GM19025 (cell line): Measurements from ENCODE around the gene FAM177A1.
"Not testable (repeated sequence)": the region's sequence is repeated elsewhere in the genome, so short reads cannot be mapped to it uniquely, and the experiment has no call there.

ENCODE experiments used
- ATAC-seq: cut with Tn5 transposase; IDR thresholded peaks from one replicate; pipeline ENCODE4 v1.9.1; 2021; ENCODE audit warnings: mild to moderate bottlenecking, low read depth, moderate library complexity; ENCODE audit not compliant: unreplicated experiment

FAM177A1 gene, protein sequence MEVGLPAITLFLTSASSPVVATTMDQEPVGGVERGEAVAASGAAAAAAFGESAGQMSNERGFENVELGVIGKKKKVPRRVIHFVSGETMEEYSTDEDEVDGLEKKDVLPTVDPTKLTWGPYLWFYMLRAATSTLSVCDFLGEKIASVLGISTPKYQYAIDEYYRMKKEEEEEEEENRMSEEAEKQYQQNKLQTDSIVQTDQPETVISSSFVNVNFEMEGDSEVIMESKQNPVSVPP

DNA sequence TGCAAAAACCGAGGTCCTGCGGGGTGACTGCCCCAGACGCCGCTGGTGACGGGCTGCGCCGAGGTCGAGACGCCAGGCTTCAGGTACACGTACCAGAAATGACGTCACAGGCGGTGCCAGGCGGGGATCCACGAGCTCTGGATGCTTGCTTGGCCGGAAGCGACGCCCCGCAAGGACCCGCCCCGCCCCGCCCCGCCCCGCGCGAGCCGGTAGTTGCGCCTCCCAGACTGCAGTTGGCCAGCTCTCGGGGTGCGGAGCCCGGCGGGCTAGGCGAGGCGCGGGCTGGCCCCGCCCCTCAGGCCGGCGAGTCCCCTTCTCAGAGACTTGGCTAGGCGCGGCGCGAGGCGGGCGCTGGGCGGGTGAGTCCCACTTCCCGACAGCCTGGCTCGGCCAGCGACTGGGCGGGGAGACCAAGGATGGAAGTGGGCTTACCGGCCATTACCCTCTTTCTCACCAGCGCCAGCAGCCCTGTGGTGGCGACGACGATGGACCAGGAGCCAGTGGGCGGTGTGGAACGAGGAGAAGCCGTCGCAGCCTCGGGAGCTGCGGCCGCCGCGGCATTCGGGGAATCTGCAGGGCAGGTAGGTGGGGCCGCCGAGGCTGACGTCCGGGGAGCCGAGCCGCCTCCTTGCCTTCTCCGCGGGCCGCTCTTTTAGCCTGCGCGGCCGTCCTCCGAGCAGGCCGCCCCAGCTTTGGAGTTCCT, at the start of gene FAM177A1:
Gene FAM177A1 (plus strand): TSS at position 225 of the 703 bp plus-strand sequence. CDS start 192 bp downstream, at position 417.
- peak; percentile 97 for ATAC-seq

DNA sequence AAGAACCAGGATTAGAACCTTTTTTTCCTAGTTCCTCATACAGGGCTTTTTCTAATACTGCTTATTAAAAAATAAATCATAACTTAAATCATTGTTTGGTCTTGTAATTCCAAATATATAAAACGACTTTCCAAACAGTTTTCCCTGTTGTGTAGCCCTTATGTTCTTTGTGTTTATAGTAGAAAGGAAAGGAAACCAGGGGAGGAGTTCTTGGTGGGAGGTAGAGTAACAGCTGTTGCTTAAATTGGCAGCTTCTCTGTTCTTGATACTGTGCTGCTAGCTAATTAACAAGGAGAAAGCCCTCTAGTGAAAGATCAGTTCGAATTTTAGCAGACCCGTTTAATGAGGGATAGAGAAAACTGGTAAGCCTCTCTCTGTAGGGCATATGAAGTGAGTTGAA, 48.3 kb upstream of the FAM177A1 start:
- ATAC-seq = no peak

DNA sequence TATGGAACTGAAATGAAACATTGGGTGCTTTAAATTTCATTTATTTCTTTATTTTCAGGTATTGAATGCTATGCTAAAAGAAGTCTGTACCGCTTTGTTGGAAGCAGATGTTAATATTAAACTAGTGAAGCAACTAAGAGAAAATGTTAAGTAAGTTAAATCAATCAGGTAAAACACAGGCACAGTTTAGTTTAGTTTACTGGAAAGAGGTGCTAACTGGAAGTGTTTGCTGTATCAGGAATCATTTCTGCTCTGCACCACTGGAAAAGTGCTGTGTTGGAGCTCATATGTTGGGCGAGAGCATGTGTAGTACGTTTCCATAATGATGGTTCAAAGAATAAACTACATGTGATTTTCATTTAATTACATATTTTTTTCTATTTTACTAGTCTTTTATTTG, 46.6 kb upstream of the FAM177A1 start:
- no peak for ATAC-seq

DNA sequence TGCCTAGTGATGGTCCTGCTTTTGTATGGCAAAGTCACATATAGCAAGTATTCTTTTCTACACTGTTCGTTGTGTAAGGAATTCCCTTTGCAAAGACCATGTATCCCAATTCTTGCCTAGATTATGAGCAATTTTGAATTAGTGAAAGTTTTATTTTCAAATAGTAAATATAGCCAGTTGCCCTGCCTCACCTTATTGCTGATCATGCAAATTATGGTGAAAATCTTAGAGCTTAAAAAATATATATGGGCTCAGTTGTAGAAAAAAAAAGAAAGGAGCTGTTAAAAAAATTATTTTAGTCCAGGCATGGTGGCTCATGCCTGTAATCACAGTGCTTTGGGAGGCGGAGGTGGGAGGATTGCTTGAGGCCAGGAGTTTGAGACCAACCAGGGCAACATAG, 44.5 kb upstream of the FAM177A1 start:
- ATAC-seq = no peak

DNA sequence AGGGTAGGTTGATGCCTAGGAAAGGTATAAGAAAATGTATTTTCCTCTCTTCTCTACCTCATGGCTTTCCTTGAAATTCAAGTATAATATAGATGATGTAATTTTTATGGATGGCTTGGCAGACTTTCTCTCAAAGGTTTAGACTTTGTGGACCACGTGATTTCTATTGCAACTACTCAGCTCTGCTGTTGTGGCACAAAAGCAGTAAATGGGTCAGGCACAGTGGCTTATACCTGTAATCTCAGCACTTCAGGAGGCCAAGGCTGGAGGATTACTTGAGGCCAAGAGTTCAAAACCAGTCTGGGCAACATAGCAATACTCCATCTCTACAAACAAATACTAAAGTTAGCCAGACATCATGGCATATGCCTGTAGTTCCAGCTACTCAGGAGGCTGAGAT, 41.2 kb upstream of the FAM177A1 start:
- no peak for ATAC-seq

DNA sequence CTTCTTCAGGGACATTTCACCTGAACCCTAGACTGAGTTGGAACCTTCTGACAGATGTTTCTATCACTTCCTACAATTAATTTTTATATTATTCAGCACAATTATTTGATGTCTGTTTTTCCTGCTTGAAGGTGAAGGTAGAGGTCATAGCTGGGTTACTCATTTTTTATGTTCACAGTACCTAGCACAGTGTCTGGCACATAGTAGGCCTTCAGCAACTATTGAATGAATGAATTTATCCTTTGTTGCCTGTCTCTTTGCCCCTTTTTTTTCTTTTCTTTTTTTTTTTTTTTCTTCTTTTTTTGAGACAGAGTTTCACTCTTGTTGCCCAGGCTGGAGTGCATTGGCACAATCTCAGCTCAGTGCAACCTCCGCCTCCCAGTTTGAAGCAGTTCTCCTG, 29.5 kb upstream of the FAM177A1 start:
- ATAC-seq = no peak

DNA sequence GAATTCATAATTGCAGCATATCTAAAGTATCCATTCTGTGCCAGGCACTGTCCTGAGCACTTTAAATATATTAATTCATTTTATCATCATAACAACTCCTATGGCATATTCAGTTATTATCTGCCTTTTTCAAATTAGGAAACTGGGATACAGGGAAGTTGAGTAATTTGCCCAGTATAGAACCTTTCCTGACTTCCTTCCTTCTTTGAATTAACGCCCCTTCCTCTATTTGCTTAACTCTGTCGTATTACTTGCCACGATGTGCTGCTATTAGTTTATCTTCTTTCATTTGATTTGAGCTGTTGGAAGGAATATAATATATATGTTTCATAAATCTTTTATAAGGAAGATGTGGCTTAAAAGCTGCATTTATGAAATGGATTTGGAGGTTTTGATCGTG, 25.4 kb upstream of the FAM177A1 start:
- ATAC-seq = no peak

DNA sequence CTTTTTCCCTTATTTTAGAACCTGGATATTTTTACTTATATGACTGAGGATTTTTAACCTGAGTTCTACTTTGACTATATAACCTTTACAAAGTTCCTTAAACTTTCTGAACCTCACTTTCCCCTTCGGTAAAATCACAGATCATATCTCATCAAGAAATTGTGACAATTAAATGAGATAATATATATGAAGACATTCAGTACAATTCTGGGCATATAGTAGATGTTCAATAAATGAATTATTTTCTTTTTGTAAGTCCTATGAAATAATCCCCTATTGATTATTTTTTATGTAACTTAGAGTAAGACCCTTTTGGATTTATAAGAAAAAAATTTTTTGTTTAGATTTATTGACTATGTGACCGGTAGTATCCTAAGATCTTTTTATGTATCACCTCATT, 17.6 kb upstream of the FAM177A1 start:
- ATAC-seq = no peak

DNA sequence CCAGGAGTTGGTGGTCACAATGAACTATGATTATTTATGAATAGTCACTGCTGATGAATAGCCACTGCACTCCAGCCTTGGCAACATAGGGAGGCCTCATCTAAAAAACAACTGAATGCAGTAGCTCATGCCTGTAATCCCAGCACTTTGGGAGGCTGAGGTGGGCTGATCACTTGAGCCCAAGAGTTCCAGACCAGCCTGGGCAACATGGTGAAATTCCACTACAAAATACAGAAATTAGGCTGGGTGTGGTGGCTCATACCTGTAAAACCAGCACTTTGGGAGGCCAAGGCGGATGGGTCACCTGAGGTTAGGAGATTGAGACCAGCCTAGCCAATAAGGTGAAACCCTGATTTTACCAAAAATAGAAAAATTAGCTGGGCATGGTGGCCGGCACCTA, 13.5 kb upstream of the FAM177A1 start:
- ATAC-seq = no peak

DNA sequence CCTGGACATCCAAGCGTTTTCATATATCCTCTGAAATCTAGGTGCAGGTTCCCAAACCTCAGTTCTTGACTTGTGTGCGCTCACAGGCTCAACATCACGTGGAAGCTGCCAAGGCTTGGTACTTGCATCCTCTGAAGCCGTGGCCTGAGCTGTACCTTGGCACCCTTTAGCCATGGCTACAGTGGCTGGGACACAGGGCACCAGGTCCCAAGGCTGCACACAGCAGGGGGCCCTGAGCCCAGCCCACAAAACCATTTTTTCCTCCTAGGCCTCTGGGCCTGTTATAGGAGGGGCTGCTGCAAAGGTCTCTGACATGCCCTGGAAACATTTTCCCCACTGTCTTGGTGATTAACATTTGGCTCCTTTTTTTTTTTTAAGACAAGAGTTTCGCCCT, 11.6 kb upstream of the FAM177A1 start:
- ATAC-seq = no peak

DNA sequence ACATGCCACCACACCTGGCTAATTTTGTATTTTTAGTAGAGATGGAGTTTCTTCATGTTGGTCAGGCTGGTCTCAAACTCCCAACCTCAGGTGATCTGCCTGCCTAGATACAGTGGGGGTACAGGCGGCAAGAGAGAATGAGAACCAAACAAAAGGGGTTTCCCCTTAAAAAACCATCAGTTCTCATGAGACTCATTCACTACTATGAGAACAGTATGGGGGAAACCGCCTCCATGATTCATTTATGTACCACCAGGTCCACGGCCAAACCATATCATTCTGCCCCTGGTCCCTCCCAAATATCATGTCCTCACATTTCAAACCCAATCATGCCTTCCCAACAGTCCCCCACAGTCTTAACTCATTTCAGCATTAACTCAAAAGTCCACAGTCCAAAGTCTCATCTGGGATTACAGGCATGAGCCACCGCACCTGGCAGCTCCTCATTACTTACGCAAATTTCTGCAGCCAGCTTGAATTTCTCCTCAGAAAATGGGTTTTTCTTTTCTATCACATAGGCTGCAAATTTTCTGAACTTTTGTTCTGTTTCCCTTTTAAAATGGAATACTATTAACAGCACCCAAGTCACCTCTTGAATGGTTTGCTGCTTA, 11.0 kb upstream of the FAM177A1 start:
- ATAC-seq = not testable (repeated sequence)

DNA sequence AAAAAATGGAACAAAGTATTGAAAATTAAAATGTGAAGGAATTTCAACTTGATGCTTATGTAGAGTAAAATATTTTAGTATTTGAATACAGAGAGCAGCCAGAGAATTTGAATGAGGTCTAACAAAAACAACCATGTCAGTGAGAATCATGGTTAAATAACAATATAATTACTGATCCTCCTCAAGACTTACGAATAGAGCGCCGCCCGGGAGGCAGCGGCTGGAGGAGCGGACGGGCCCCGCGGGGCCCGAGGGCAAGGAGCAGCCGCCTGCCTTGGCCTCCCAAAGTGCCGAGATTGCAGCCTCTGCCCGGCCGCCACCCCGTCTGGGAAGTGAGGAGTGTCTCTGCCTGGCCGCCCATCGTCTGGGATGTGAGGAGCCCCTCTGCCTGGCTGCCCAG, 7.8 kb upstream of the FAM177A1 start:
- not testable (repeated sequence) for ATAC-seq

DNA sequence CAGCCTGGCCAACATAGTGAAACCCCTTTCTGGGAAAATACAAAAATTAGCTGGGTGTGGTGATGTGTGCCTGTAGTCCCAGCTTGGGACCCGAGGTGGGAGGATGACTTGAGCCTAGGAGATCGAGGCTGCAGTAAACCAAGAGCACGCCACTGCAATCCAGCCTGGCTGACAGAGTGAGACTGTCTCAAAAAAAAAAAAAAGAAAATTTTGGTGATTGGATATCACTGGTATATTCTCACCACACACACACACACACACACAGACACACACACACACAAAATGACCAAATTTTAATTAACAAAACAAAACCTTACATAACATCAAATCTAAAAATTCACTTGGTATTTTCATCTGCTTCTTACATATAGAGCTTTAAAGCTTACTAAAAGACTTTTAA, 3.4 kb upstream of the FAM177A1 start:
- no peak for ATAC-seq

DNA sequence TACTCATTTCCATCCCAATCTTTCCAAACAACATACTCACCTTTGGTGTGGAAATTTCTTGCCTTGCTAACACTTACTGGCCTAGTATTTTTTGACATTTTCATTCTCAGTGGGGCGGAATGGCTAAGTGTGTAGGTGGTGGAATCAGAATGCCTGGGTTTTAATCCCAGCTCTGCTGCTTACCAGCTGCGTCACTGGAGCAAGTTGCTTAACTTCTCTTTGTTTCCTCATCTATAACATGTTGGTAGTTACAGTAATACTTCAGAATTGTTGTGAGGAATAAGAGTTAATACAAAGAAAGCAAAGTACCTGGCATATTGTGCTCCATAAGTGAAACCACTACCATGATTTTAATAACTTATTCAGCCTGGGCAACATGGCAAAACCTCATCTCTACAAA, 3.0 kb upstream of the FAM177A1 start:
- no peak for ATAC-seq

DNA sequence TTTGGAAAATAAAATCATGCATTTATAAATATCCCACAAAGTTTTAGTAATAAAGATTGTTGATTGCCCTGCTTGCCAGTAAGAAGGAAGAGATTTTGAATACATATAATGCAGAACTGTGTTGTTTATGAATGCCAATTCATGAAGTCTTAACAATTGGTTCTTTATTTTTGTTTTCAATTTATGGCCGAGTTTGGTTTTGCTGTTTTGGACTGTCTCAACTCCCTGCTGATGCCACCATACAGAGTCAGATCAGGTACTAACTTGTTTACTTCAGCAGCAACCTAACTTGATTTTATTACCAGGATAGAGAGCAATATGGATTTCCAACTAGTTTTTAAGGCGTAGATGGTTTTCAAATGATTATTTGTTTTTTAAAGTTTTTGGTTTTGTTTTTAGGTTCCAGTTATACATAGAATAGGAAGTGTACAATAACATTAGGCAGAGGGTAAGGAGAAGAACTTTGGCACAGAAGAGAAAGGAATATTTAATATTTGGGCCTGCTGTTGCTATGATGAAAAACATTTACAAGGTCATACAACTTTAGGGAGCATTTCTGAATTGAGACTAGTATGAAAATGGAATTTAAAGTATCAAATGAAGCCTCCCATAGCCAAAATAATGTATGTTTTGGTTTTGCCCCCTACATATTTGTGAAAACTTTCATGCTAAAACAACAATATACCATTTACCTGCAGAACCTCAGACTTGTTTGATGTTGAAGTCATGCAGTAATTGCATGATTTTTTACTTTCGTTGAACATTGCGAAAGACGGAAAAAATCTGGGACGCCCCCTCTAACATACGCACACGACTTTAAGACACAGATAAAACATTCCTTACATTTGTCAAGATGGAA, 904 bp upstream of the FAM177A1 start:
- no peak for ATAC-seq

DNA sequence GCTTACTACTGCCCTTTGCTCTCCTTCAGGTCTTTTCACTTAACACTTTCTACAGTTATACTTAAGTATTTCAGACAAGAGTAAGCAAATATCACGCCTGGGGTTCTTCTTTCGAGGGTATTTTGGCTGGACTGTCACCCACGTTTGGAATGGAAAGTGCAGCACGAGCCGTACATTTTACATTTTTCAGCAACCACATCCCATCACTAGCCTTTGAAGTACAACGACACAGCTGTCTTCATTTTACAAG, 349 bp upstream of the FAM177A1 start:
- ATAC-seq = no peak

DNA sequence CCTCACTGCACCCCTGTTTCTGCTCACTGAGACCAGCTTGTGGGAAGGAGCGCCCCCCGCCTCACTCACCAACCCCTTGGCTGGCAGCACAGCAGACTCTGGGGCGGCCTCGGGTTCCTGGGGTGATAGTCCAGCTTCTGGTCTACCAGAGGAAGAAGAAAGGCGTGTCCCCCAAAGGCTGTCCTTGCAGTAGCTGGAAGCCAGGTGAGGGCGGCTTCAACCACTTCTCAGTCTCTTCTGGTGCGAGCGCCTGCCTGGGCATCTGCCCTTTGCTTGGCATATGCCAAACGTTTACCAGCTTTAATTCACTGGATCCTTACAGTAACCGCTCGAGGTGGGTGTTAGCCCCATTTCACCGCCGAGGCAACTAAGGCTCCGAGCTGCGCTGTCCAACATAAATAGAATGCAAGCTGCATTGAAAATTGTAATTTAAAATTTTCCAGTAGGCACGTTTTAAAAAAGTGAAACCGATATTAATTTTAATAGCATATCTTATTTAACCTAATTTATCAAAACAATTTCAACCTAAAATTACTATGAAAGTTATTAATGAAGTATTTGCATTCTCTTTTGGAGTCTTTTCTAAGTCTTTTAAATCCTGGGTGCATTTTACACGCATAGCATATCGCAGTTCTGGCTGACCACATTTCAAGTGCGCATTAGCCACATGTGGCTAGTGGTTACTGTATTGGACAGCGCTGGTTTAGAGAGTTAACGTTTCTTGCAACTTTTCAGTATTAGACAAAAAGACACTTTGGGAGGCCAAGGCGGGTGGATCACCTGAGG, 872 bp downstream of the FAM177A1 start:
- peak; percentile 10 for ATAC-seq

DNA sequence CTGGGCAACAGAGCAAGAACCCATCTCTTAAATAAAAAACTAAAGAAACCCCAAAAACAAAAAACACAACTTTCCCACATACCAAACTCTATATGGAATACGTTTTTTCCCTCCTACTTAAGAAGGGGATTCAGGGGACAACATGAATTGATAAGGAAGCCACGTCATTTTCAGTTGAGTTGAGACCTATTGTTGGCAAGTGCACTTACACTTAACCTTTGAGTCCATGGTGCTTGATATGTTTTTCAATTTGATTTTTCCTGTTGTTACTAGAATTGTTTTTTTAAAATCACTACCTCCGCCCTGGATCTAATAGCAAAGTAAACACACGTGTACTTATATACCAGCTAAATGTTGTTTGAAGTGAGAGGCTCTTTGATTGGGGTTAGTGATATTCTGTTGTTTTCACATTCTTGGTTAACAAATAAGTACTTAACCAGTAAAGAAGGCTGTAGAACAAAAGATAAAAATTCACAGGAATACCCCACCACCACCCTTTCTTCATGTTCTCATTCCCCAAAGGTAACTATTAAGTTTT, 2.0 kb downstream of the FAM177A1 start:
- no peak for ATAC-seq

DNA sequence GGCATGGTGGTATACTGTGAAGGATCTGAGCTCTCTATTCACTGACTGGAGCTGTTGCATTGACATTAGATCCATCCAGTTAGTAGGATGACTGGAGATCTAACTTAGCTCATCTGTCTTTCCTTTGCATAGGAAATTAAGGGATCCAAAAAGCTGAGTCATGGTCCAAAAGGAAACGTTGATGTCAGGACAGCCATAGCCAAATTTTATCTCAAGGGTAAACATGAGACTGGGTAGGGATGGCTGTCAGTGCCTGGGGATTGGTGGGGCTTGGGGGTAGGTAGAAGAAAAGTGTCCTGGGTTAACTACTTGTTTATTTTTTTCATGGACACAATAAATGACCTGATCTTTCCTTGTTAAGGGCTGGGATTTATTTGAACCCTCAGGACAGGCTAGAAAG, 4.6 kb downstream of the FAM177A1 start:
- ATAC-seq = no peak

DNA sequence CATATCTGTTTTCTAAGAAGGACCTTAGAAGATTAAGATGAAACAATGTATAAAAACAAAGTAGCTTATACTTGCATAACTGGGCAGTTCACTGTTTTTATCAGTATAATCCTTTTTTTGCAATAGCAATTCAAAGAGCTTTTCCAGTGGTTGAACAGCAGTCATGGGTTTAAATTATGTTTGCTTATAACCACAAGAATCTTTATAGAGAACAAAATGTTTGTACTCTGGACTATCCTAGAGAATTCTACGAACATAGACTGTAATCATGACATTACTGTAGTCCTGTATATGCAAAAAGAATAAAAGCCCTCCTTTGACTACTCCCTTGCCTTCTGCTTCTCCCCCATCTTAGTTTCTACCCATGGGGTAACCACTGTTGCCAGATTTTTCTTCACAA, 5.7 kb downstream of the FAM177A1 start:
- no peak for ATAC-seq
